ENCODE results near the gene NAGLU. TPM values are rescaled to one million over a fixed set of nuclear protein-coding genes. Genes with fewer than 3 reads are reported as not detected.
"Not testable (repeated sequence)": the region's sequence is repeated elsewhere in the genome, so short reads cannot be mapped to it uniquely, and the experiment has no call there.

NAGLU gene
- total and polyA plus RNA-seq, 10 of the 15 experiments (the other 5 are each of a cell fraction or from before 2014, with no cell fraction given): 0.23 to 27.5 (median 8.9) TPM

DNA sequence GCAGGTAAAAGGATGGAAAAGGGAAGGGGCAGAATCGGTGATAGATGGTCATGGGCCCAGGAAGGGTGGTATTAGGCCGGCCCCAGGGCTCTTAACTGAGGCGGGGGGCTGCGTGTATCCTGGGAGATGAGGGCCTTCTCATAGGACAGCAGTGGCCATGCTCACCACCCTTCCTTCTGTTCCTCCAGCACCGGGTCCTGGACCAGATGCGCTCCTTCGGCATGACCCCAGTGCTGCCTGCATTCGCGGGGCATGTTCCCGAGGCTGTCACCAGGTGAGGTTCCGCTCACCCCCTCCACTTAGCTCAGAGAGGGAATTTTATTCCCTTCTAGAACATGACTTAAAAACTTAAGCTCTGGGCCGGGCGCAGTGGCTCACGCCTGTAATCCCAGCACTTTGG, 2.4 kb downstream of the NAGLU start:
- Histone ChIP-seq H2AFZ (ENCODE audit: control insufficient read depth, low read depth, low read length) (no peak overlapping the region), H3K9me3 (replicated peaks; ENCODE audit: control insufficient read depth, insufficient read depth, low read length) (no peaks in the 10 kb centered on the region), H3K27me3 (replicated peaks in 1 of 2; ENCODE audit: control insufficient read depth in 2 of 2, insufficient read depth in 2 of 2, low read length in 1 of 2) (no peaks in the 10 kb centered on the region), H3K27ac (ENCODE audit: control insufficient read depth, insufficient read depth) (no peak overlapping the region), H3K36me3 (ENCODE audit: control insufficient read depth in 2 of 2, insufficient read depth in 2 of 2, low read length in 1 of 2) (peaks cover 0 to 5% of the 10 kb centered on the region in 2 experiments; a peak in 2 of 4 replicates), H3K4me3 (no peak overlapping the region), H3K9ac (ENCODE audit: control insufficient read depth, insufficient read depth, low read length) (no peak overlapping the region), H3K79me2 (ENCODE audit: control insufficient read depth, insufficient read depth, low read length) (peaks cover 13% of the 10 kb centered on the region), H3K4me1 (ENCODE audit: control insufficient read depth, insufficient read depth, low read length) (peaks cover 16% of the 10 kb centered on the region), H4K20me1 (ENCODE audit: control insufficient read depth, insufficient read depth) (no peaks in the 10 kb centered on the region), H3K4me2 (ENCODE audit: control insufficient read depth, insufficient read depth) (no peak overlapping the region)
- ChIA-PET CTCF (interaction anchor here (1.4 kb wide), 1 partner anchor 10 kb away, joined by 3 read pairs; no protein-coding TSS in a partner anchor), SMC1A (ENCODE audit: uncharacterized antibody, unreplicated experiment) (interaction anchor here (1.8 kb wide), 1 partner anchor 10 kb away, joined by 5 read pairs; no protein-coding TSS in a partner anchor), RAD21 (ENCODE audit: unreplicated experiment) (interaction anchor here (3.4 kb wide), 1 partner anchor 40 kb away, joined by 17 read pairs; the partner anchor contains the start of gene PSMC3IP), POLR2A (no interaction called here)
- FAIRE-seq (no peak), ATAC-seq (no peak), DNase-seq (ENCODE audit: low read depth, low spot score) (no peak)
- intact Hi-C loops (cut with micrococcal nuclease; ENCODE audit: unreplicated experiment): no loop called here
- in situ Hi-C loops (cut with MboI): no loop called here
- TF ChIP-seq, protein P1, sequence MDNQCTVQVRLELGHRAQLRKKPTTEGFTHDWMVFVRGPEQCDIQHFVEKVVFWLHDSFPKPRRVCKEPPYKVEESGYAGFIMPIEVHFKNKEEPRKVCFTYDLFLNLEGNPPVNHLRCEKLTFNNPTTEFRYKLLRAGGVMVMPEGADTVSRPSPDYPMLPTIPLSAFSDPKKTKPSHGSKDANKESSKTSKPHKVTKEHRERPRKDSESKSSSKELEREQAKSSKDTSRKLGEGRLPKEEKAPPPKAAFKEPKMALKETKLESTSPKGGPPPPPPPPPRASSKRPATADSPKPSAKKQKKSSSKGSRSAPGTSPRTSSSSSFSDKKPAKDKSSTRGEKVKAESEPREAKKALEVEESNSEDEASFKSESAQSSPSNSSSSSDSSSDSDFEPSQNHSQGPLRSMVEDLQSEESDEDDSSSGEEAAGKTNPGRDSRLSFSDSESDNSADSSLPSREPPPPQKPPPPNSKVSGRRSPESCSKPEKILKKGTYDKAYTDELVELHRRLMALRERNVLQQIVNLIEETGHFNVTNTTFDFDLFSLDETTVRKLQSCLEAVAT (IDR thresholded peaks at IDR 0.05): no peak
- TF ChIP-seq BRCA1 (IDR thresholded peaks at IDR 0.05; ENCODE audit: low read depth, low read length): no peak
- TF ChIP-seq, protein P2, sequence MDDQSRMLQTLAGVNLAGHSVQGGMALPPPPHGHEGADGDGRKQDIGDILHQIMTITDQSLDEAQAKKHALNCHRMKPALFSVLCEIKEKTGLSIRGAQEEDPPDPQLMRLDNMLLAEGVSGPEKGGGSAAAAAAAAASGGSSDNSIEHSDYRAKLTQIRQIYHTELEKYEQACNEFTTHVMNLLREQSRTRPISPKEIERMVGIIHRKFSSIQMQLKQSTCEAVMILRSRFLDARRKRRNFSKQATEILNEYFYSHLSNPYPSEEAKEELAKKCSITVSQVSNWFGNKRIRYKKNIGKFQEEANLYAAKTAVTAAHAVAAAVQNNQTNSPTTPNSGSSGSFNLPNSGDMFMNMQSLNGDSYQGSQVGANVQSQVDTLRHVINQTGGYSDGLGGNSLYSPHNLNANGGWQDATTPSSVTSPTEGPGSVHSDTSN (IDR thresholded peaks at IDR 0.05; ENCODE audit: insufficient replicate concordance, low read depth, low read length): no peak
- no TSS peak for BruUV-seq (replicated peaks)
- WGBS (ENCODE audit: insufficient coverage, insufficient replicate concordance, low lambda C conversion rate, missing lambda C conversion rate): 92% methylated on average over 14 of the region's 14 CpGs

DNA sequence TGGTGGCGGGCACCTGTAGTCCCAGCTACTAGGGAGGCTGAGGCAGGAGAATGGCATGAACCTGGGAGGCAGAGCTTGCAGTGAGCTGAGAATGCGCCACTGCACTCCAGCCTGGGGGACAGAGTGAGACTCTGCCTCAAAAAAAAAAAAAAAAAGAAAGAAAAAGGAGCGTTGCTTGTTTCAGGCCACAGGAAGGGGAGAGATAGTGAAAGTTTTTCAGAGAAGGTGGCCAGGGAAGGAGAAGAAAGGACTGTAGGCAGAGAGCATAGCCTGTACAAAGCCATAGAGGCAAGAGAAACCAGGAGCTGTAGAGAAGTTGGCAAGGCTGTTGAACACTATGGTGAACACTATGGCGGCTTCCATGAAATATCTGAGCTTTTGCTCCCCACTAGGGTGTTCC, 4.5 kb downstream of the NAGLU start:
- H3K4me3 ChIP-seq; H3K27me3 ChIP-seq (replicated peaks in 1 of 2; ENCODE audit: control insufficient read depth in 2 of 2, insufficient read depth in 2 of 2, low read length in 1 of 2); FAIRE-seq; in situ Hi-C loops (cut with MboI); H4K20me1 ChIP-seq (ENCODE audit: control insufficient read depth, insufficient read depth); ATAC-seq; H3K9ac ChIP-seq (ENCODE audit: control insufficient read depth, insufficient read depth, low read length); H3K4me2 ChIP-seq (ENCODE audit: control insufficient read depth, insufficient read depth); BruUV-seq (replicated peaks); intact Hi-C loops (cut with micrococcal nuclease; ENCODE audit: unreplicated experiment); H3K27ac ChIP-seq (ENCODE audit: control insufficient read depth, insufficient read depth); H3K9me3 ChIP-seq (replicated peaks; ENCODE audit: control insufficient read depth, insufficient read depth, low read length); H3K36me3 ChIP-seq (ENCODE audit: control insufficient read depth in 2 of 2, insufficient read depth in 2 of 2, low read length in 1 of 2); DNase-seq (ENCODE audit: low read depth, low spot score); H2AFZ ChIP-seq (ENCODE audit: control insufficient read depth, low read depth, low read length): not testable (repeated sequence)
- POLR2A ChIA-PET: interaction anchor here (1.1 kb wide), 1 partner anchor 8 kb away, joined by 3 read pairs; no protein-coding TSS in a partner anchor
- H3K79me2 ChIP-seq (ENCODE audit: control insufficient read depth, insufficient read depth, low read length): peaks cover 13% of the 10 kb centered on the region
- RAD21 ChIA-PET (ENCODE audit: unreplicated experiment): interaction anchor here (0.7 to 1.6 kb wide), 2 partner anchors 13 to 755 kb away, joined by 3 read pairs; no protein-coding TSS in a partner anchor
- CTCF ChIA-PET: interaction anchor here (1.1 to 1.3 kb wide), 2 partner anchors 13 to 182 kb away, joined by 3 read pairs; no protein-coding TSS in a partner anchor
- SMC1A ChIA-PET (ENCODE audit: uncharacterized antibody, unreplicated experiment): interaction anchor here (0.6 to 1.0 kb wide), 2 partner anchors 10 to 33 kb away, joined by 3 read pairs; no protein-coding TSS in a partner anchor
- H3K4me1 ChIP-seq (ENCODE audit: control insufficient read depth, insufficient read depth, low read length): peaks cover 11% of the 10 kb centered on the region
- WGBS (ENCODE audit: insufficient coverage, insufficient replicate concordance, low lambda C conversion rate, missing lambda C conversion rate): 100% methylated on average over 3 of the region's 4 CpGs

Data from GM12878 (cell line).